ENCODE measurements around the gene ZNF735. TPM values are rescaled to one million over a fixed set of nuclear protein-coding genes. Genes with fewer than 3 reads are reported as not detected.
"Not testable (repeated sequence)": the region's sequence is repeated elsewhere in the genome, so short reads cannot be mapped to it uniquely, and the experiment has no call there.

Gene ZNF735
- total RNA-seq, 4 donors from 2014 or later = not detected

DNA sequence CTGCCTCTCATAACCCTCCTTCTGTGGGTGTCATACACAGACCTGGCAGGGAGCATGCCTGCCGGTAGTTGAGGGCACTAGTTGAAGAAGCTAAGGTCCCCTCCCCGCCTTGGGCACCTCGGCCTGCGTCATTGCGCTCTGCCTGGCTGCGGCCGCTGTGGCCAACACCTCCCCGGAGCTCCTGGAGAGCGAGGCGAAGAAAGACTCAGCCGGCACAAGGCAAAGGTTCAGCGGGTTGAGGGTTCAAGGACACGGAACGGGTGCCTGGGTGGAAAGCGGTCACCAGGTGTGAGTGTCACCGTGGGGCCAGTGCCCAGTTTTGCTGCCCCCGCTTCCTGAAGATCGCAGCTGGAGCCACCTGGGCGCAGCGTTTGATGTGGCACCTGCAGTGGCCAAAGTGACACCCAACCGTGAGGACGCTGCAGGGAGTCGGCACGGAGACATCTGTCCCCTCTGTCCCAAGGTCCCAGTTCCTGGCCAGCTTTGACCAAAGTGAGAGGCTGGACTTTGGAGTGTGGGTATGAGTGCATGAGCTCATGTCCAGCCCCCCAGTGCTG lies 14.8 kb upstream of the ZNF735 start:
- Histone ChIP-seq H3K27me3 (no peaks in the 10 kb centered on the region), H3K9me3 (no peaks in the 10 kb centered on the region), H3K27ac (no peak overlapping the region), H3K4me3 (replicated peaks in 1 of 3) (no peak overlapping the region), H3K4me1 (no peaks in the 10 kb centered on the region), H3K36me3 (no peaks in the 10 kb centered on the region)
- DNase-seq = no peak
- 88 to 98% methylated on average over 5 to 19 of the region's 24 CpGs for WGBS, 2 donors
- TF ChIP-seq, protein P1, sequence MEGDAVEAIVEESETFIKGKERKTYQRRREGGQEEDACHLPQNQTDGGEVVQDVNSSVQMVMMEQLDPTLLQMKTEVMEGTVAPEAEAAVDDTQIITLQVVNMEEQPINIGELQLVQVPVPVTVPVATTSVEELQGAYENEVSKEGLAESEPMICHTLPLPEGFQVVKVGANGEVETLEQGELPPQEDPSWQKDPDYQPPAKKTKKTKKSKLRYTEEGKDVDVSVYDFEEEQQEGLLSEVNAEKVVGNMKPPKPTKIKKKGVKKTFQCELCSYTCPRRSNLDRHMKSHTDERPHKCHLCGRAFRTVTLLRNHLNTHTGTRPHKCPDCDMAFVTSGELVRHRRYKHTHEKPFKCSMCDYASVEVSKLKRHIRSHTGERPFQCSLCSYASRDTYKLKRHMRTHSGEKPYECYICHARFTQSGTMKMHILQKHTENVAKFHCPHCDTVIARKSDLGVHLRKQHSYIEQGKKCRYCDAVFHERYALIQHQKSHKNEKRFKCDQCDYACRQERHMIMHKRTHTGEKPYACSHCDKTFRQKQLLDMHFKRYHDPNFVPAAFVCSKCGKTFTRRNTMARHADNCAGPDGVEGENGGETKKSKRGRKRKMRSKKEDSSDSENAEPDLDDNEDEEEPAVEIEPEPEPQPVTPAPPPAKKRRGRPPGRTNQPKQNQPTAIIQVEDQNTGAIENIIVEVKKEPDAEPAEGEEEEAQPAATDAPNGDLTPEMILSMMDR (IDR thresholded peaks at IDR 0.05) = no peak
- intact Hi-C loops (cut with DNase I) = no loop called here

DNA sequence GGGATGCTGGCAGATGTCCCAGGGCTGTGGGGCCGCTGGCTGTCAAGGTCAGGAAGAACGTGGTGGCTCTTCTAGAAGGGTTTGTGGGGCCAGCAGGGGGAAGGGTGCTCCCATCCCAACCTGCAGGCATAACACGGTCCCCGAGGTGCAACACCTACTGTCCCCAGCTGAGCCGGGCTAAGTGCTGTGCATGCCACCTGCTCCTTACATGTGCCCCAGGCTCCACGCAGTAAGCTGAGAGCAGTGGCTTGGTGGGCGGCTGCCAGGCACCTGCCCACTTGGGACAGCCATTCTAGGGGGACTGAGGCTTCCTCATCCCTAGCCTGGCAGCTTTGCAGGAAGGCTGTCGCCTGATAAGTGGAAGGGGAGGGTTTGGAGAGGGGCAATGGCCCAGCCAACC lies 14.2 kb upstream of the ZNF735 start:
- Histone ChIP-seq H3K27me3 (no peaks in the 10 kb centered on the region), H3K4me3 (replicated peaks in 1 of 3) (no peak overlapping the region), H3K4me1 (no peaks in the 10 kb centered on the region), H3K36me3 (no peaks in the 10 kb centered on the region), H3K9me3 (no peaks in the 10 kb centered on the region), H3K27ac (no peak overlapping the region)
- intact Hi-C loops (cut with DNase I) = no loop called here
- no peak for DNase-seq
- 58 to 70% methylated on average over 2 to 4 of the region's 8 CpGs for WGBS, 2 donors
- TF ChIP-seq POLR2A (IDR thresholded peaks at IDR 0.05) = no peak
- TF ChIP-seq, protein P1 (IDR thresholded peaks at IDR 0.05) = no peak

DNA sequence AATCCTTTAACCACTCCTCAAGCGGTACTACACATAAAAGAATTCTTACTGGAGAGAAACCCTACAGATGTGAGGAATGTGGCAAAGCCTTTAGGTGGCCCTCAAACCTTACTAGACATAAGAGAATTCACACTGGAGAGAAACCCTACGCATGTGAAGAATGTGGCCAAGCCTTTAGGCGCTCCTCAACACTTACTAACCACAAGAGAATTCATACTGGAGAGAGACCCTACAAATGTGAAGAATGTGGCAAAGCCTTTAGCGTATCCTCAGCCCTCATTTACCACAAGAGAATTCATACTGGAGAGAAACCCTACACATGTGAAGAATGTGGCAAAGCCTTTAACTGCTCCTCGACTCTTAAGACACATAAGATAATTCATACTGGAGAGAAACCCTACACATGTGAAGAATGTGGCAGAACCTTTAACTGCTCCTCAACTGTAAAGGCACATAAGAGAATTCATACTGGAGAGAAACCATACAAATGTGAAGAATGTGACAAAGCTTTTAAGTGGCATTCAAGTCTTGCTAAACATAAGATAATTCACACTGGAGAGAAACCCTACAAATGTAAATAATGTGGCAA lies 12.8 kb downstream of the ZNF735 start:
- H3K27ac ChIP-seq; DNase-seq; H3K4me3 ChIP-seq (replicated peaks in 1 of 3); H3K36me3 ChIP-seq; H3K27me3 ChIP-seq; H3K9me3 ChIP-seq; intact Hi-C loops (cut with DNase I); H3K4me1 ChIP-seq: not testable (repeated sequence)
- 71 to 75% methylated on average over 5 of the region's 5 CpGs for WGBS, 2 donors

DNA sequence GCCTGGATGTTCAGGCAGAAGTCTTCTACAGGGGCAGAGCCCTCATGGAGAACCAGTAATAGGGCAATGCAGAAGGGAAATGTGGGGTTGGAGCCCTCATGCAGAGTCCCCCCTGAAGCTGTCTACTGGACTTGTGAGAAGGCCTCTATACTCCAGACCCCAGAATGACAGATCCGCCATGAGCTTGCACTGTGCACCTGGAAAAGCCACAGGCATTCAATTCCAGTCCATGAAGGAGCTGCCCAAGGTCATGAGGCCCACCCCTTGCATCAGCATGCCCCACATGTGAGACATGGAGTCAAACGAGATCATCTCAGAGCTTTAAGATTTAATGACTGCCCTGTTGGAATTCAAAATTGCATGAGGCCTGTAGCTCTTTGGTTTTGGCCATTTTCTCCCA lies 16.4 kb downstream of the ZNF735 start:
- Histone ChIP-seq H3K27ac (no peak overlapping the region), H3K4me1 (no peaks in the 10 kb centered on the region), H3K36me3 (no peaks in the 10 kb centered on the region), H3K27me3 (no peaks in the 10 kb centered on the region), H3K4me3 (replicated peaks in 1 of 3) (no peak overlapping the region), H3K9me3 (no peaks in the 10 kb centered on the region)
- intact Hi-C loops (cut with DNase I) = no loop called here
- DNase-seq = no peak
- WGBS, 2 donors = 41 to 50% methylated on average over 2 of the region's 2 CpGs
- no peak for TF ChIP-seq POLR2A (IDR thresholded peaks at IDR 0.05)
- TF ChIP-seq, protein P1 (IDR thresholded peaks at IDR 0.05) = no peak

DNA sequence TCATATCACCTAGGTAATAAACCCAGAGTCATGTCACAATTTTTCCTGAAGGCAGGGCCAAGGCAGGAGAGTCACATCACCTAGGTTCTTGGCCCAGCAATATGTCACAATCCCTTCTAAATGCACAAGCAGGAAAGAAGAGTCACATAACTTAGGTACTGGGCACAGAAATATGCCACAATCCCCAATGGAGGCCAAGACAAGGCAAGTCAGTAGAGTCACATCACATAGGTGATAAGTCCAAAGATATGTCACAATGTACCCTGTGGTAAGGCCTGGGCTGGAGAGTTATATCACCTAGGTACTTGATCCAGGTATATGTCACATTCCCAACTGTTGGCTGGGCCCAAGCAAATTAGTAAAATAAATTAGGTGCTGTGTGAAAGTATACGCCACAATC lies 21.2 kb downstream of the ZNF735 start, which contains the start of gene ZNF679:
Gene ZNF679 (plus strand): TSS at position 301 of the 400 bp plus-strand sequence. CDS start 20,644 bp downstream, outside the sequence.
- DNase-seq; H3K9me3 ChIP-seq; H3K36me3 ChIP-seq; H3K27me3 ChIP-seq; H3K4me3 ChIP-seq (replicated peaks in 1 of 3); intact Hi-C loops (cut with DNase I); H3K4me1 ChIP-seq; H3K27ac ChIP-seq: not testable (repeated sequence)
- 88 to 100% methylated on average over 1 of the region's 1 CpG for WGBS, 2 donors

DNA sequence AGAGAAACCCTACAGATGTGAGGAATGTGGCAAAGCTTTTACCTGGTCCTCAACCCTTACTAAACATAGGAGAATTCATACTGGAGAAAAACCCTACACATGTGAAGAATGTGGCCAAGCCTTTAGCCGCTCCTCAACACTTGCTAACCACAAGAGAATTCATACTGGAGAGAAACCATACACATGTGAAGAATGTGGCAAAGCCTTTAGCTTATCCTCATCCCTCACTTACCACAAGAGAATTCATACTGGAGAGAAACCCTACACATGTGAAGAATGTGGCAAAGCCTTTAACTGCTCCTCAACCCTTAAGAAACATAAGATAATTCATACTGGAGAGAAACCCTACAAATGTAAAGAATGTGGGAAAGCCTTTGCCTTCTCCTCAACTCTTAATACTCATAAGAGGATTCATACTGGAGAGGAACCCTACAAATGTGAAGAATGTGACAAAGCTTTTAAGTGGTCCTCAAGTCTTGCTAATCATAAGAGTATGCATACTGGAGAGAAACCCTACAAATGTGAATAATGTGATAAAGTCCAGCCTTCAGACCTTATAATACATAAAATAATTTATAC lies 59.4 kb downstream of the ZNF735 start:
- no peak for TF ChIP-seq POLR2A (IDR thresholded peaks at IDR 0.05)
- TF ChIP-seq, protein P1 (IDR thresholded peaks at IDR 0.05) = no peak
- Histone ChIP-seq H3K4me3 (replicated peaks in 1 of 3) (no peak overlapping the region), H3K4me1 (no peaks in the 10 kb centered on the region), H3K27ac (no peak overlapping the region), H3K9me3 (no peaks in the 10 kb centered on the region), H3K36me3 (no peaks in the 10 kb centered on the region), H3K27me3 (no peaks in the 10 kb centered on the region)
- no peak for DNase-seq
- WGBS, 2 donors = 82 to 88% methylated on average over 1 of the region's 1 CpG
- intact Hi-C loops (cut with DNase I) = no loop called here

Measured in thyroid gland (tissue), 4 donors.